GM21786 (cell line): Measurements from ENCODE around the gene CCND3.

Experiments
- ATAC-seq: cut with Tn5 transposase; IDR thresholded peaks from one replicate; pipeline ENCODE4 v1.9.1; 2021; ENCODE audit not compliant: unreplicated experiment

CCND3 gene

DNA sequence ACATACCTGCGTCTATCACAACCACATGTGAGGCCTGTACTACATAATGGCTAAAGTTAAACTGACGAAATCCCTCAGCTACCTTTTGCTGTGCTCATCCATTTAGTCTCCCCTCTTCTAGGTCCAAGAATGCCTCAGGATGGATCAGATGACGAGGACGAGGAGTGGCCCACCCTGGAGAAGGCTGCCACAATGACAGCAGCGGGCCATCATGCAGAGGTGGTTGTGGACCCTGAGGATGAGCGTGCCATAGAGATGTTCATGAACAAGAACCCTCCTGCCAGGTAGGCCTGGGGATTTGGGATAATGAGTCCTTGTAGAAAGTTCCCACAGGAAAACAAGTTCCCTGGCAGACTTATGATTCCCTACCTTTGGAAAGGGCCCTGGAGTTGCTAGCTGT, 14.4 kb downstream of the CCND3 start:
- ATAC-seq = no peak

- ATAC-seq = no peak
Measured at GRCh38 chr6:41922154-41922553, 19.5 kb downstream of the CCND3 start.

GRCh38 chr6:41921712-41921998, 20.0 kb downstream of the CCND3 start:
- ATAC-seq = no peak

- peak; percentile 89 for ATAC-seq
Measured at GRCh38 chr6:41920921-41921711, 20.5 kb downstream of the CCND3 start, which contains the start of the genes BYSL and MED20. Gene BYSL (plus strand): TSS chr6:41921499. CDS start chr6:41921563, 64 bp downstream. Gene MED20 (minus strand): TSS chr6:41921139. CDS start chr6:41921018, 121 bp downstream.

- ATAC-seq = no peak
Measured at GRCh38 chr6:41917528-41917927, 24.1 kb downstream of the CCND3 start.

DNA sequence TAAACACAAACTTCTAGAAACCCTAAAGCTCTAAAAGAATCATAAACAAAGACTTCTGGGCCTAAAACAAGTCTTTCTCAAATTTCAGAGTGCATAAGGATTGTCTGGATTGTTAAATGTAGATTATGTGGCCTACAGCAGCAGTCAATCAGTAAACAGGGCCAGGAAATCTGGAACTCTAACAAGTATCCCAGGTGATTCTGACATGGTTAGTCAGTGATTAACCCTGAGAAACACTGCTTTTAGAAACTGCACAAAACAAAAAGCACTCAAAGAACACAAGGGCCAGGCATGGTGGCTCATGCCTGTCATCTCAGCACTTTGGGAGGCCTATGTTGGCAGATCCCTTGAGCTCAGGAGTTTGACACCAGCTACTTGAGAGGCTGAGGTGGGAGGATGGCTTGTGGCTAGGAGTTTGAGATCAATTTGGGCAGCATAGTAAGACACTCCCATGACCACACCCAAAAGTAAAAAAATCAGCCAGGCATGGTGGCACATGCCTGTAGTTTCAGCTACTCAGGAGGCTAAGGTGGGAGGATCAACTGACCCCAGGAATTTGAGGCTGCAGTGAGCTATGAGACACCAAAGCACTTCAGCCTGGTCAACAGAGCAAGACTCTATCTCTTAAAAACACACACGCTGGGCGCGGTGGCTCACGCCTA, 26.6 kb downstream of the CCND3 start:
- no peak for ATAC-seq

DNA sequence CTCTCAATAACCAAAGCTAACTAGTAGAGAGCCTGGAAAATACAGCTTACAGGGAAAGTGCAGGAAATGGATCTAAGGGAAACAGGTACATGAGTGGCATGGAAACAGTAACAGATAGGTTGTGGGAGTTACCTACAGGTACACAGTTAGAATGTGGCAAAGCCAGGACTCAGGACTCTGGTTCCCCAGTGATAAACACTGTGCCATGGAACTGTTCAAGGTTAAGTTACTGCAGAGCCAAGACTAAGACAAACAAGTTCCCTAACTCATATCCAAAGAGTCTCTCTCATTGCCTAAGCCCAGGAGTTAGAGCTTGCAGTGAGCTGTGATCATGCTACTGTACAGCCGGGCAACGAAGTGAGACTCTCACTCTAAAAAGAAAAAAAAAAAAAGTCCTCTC, 27.3 kb downstream of the CCND3 start:
- no peak for ATAC-seq

- ATAC-seq = no peak
Measured at GRCh38 chr6:41909727-41910126, 31.9 kb downstream of the CCND3 start.

DNA sequence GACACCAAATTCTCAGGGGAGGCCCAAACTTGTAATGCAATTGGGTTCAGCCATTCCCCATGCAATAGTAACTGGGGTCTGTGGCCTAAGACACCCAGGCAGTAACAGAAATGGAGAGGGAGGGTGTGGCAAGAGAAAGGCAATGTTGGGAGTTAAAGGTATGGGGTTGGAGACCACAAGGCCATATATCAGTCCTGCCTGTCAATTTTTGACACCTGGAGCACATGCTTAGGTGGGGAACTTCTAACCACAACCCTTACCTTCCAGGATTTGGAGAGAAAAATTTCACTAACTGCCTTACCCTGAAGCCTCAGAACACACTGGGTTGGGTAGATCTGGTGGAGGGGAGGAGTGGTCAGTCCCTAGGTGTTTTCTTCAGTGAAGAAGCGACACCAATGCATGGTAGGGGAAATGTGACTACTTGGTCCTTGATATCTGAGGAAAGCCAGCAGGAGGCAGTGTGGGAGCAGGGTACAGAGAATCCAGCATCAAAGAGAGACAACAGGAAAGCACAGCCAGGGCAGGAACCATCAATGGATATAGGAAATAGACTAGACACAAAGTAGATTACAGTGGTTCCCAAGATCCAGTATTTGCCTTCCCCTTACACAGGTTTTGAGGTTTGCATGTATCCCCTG, 39.6 kb downstream of the CCND3 start:
- ATAC-seq = no peak

DNA sequence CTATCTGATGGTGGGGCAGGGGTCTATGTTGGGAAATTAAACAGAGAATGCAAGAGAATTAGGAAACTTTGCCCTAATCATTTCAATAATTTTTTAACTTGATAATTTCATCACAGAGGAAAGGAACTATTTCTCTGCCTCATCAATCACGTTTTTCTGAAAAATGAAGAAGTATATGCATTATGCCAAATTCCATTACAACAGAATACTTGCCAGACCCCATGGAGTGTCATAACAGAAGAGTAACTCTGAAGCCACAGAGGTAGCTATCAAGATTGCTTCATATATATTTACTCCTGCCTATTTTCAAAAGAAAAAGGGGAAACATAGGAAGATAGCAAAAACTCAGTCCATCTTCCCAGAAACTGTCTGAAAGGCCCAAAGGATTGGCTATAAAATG, 40.7 kb downstream of the CCND3 start:
- no peak for ATAC-seq

GRCh38 chr6:41896281-41896680, 45.3 kb downstream of the CCND3 start:
- no peak for ATAC-seq

GRCh38 chr6:41895300-41896233, 46.0 kb downstream of the CCND3 start, which contains the start of gene USP49:
Gene USP49 (minus strand): TSS chr6:41895375. CDS start chr6:41806983, 88,392 bp downstream.
- peak; percentile 80 for ATAC-seq

- ATAC-seq = peak; percentile 16
Measured at GRCh38 chr6:41894366-41895299, 47.0 kb downstream of the CCND3 start.

DNA sequence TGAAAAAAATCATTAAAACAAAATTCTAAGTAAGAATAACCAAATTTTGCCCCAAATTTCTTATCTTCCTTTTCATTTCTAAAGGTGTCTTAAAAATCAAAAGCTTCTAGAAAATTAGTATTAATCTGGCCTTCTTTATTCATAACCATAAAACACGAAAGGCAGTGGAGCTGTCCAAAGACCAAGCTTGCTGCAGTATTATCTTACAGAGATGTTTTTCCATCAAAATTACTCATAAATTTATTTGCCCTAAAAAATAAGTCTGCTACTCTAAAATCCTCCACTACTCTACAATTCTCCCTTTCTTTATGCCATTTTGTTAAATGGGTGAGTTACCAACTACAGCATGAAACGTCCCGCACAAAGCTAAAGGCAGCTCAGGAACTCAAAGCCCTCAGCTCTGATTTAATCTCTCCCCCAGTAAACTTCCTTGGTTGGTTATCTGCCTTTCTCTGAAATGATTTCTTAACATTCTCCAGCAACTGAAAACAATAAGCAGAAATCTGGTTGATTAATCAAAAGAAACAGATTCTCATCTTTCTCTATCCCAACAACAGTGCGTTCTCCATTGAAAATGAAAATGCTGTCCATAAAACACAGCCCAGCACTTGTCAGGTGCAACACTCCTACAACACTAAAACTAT, 48.6 kb downstream of the CCND3 start:
- no peak for ATAC-seq

- no peak for ATAC-seq
Measured at GRCh38 chr6:41887331-41887751, 54.3 kb downstream of the CCND3 start.

DNA sequence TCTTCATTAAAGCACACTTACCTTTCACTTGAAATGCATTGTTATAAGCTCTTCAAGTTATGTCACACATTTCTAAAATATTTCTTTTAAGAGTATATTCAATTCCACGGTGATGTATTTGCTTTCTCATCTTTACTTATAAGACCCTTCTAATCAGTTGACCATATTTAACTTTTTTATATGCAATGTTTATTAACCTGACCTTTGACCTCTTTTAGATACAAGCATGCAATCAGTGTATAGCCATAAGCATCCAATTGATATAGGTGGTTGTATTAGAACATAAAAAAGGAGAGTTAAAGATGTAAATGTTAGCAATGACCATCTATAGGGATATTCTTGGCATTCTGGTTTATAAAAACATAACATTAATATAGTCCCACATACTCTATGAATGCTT, 55.7 kb downstream of the CCND3 start:
- ATAC-seq = no peak

GRCh38 chr6:41884957-41885356, 56.7 kb downstream of the CCND3 start:
- no peak for ATAC-seq
